Measurements from ENCODE around the gene ISM1. TPM values are rescaled to one million over a fixed set of nuclear protein-coding genes. Genes with fewer than 3 reads are reported as not detected.
A peak's percentile ranks its signal among the peaks of the same experiment; 100 is the strongest.
"Not testable (repeated sequence)": the region's sequence is repeated elsewhere in the genome, so short reads cannot be mapped to it uniquely, and the experiment has no call there.

The ISM1 gene
- total RNA-seq, 2 donors from 2014 or later = not detected

DNA sequence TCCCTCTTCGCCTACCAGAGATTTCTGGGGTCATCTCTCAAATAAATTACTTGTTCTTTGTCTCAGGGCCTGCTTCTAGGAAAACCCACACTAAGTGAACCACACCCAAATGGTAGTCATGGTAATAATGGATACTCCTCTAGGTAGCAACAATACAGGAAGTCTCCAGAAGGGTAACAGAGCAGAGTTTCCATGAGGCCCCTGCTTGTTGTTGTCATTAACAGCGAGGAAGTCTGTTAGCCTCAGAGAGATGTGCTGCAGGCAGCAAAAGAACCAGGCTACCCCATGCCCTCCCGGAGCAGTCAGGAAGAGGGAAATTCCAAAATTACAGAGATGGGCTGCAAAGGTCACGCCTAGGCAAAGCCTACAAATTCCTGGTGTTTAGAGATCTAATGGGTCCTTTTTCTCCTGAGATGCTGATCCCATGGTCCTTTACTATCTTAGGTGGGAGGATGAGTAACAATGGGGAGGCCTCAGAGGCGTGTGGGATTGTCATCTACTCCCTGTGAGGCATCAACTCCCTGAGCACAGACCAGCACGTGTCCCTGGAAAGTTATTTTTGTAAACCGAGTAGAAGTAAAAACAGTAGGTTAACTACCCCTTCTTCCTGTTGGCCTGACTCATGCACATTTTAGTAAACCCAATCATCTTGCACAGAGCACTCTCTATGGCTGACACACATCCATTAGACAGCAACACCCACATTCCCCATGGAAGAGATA lies 10.1 kb downstream of the ISM1 start:
- H3K4me1 Mint-ChIP-seq (ENCODE audit: low read depth in 2 of 2) = peaks cover 17 to 30% of the 10 kb centered on the region in 2 donors
- no peaks in the 10 kb centered on the region for H3K36me3 Mint-ChIP-seq
- peak overlapping the region; percentile 1 for H3K4me3 Mint-ChIP-seq
- ATAC-seq (peak in 1 of 2 donors; percentile 24), DNase-seq (ENCODE audit: low spot score) (no peak)
- peaks cover 2% of the 10 kb centered on the region for H3K9me3 Mint-ChIP-seq
- H3K27me3 Mint-ChIP-seq = peaks cover 8 to 21% of the 10 kb centered on the region in 2 donors
- H3K27ac Mint-ChIP-seq = no peak overlapping the region

DNA sequence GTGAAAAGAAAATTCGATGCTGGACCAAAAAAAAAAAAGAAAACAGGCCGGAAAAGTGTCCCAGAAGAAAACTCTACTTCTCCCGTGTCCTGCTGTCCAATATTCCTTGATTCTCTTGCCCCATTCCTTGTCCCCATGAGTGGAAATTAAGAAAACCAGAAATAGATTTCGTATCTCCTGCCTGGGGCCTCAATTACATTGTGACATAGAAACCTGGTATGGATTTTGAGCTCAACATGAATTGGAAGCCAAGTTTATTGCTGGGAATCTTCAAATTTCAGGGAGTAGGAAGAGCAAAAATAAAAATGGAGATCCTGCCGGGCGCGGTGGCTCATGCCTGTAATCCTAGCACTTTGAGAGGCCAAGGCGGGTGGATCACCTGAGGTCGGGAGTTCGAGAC lies 11.9 kb downstream of the ISM1 start:
- peaks cover 8 to 13% of the 10 kb centered on the region in 2 donors for H3K27me3 Mint-ChIP-seq
- ATAC-seq (no peak), DNase-seq (ENCODE audit: low spot score) (no peak)
- no peak overlapping the region for H3K27ac Mint-ChIP-seq
- H3K4me1 Mint-ChIP-seq (ENCODE audit: low read depth in 2 of 2) = peaks cover 17 to 30% of the 10 kb centered on the region in 2 donors
- H3K9me3 Mint-ChIP-seq = no peaks in the 10 kb centered on the region
- no peaks in the 10 kb centered on the region for H3K36me3 Mint-ChIP-seq
- H3K4me3 Mint-ChIP-seq = no peak overlapping the region

DNA sequence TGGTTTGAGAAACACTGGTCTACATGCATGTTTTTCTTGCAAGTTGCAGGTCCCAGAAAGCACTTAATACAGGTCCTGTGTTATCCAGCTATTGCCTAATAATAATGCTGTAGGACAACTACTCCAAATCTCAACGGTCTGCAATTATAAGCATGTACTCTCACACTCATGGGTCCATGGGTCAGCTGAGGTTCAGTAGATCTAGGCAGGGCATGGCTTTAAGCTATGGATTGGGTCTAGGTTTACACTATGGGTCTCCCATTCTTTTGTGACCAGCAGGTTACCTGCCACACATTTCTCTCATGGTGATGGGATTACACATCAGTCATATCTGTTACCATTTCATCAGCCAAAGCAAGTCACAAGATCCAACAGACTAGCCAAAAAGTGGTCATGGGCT lies 13.9 kb downstream of the ISM1 start:
- no peak for ATAC-seq
- H3K27ac Mint-ChIP-seq = no peak overlapping the region

DNA sequence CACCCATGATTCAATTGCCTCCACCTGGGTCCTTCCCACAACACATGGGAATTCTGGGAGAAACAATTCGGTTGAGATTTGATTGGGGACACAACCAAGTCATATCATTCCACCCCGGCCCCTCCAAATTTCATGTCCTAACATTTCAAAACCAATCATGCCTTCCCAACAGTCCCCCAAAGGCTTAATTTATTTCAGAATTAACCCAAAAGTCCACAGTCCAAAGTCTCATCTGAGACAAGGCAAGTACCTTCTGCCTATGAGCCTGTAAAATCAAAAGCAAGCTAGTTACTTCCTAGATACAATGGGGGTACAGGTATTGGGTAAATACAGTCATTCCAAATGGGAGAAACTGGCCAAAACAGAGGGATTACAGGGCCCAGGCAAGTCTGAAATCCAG lies 15.3 kb downstream of the ISM1 start:
- not testable (repeated sequence) for DNase-seq (ENCODE audit: low spot score); H3K36me3 Mint-ChIP-seq; H3K4me3 Mint-ChIP-seq; H3K4me1 Mint-ChIP-seq (ENCODE audit: low read depth in 2 of 2); H3K9me3 Mint-ChIP-seq; H3K27ac Mint-ChIP-seq; ATAC-seq; H3K27me3 Mint-ChIP-seq

More for the DNA sequence above, 13.9 kb downstream of the ISM1 start:
- peaks cover 7 to 14% of the 10 kb centered on the region in 2 donors for H3K4me1 Mint-ChIP-seq (ENCODE audit: low read depth in 2 of 2)
- no peaks in the 10 kb centered on the region for H3K36me3 Mint-ChIP-seq
- DNase-seq (ENCODE audit: low spot score) = no peak
- H3K27me3 Mint-ChIP-seq = peaks cover 0 to 8% of the 10 kb centered on the region in 2 donors
- H3K4me3 Mint-ChIP-seq = no peak overlapping the region
- H3K9me3 Mint-ChIP-seq = no peaks in the 10 kb centered on the region

DNA sequence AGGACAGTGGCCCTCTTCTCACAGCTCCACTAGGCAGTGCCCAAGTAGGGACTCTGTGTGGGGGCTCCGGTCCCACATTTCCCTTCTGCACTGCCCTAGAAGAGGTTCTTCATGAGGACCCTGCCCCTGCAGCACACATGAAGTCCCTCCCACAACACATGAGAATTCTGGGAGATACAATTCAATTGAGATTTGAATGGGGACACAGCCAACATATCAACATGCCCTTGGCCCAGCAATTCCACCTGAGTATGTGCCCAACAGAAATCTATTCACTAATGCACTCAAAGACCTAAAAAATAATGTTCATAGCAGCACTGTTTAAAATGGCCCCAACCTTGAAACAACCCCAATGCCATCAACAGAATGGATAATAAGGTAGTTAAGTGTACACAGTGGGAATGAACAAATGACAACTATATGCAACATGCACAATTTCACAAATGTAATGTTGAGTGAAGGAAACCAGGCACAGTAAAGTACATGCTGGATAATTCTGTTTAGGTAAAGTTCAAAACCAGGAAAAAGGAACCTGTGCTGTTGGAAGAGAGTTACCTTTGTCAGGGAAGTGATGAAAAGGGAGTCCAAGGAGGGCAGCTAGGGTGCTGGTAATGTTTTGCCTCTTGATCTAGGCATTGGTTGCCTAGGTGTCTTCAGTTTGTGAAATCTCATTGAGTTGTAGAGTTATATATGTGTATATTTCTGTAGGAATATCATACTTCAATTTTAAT lies 16.1 kb downstream of the ISM1 start:
- no peak overlapping the region for H3K4me3 Mint-ChIP-seq
- H3K27me3 Mint-ChIP-seq = peaks cover 0 to 3% of the 10 kb centered on the region in 2 donors
- DNase-seq (ENCODE audit: low spot score) (no peak), ATAC-seq (no peak)
- H3K9me3 Mint-ChIP-seq = no peaks in the 10 kb centered on the region
- H3K4me1 Mint-ChIP-seq (ENCODE audit: low read depth in 2 of 2) = no peaks in the 10 kb centered on the region
- H3K36me3 Mint-ChIP-seq = no peaks in the 10 kb centered on the region
- H3K27ac Mint-ChIP-seq = no peak overlapping the region

DNA sequence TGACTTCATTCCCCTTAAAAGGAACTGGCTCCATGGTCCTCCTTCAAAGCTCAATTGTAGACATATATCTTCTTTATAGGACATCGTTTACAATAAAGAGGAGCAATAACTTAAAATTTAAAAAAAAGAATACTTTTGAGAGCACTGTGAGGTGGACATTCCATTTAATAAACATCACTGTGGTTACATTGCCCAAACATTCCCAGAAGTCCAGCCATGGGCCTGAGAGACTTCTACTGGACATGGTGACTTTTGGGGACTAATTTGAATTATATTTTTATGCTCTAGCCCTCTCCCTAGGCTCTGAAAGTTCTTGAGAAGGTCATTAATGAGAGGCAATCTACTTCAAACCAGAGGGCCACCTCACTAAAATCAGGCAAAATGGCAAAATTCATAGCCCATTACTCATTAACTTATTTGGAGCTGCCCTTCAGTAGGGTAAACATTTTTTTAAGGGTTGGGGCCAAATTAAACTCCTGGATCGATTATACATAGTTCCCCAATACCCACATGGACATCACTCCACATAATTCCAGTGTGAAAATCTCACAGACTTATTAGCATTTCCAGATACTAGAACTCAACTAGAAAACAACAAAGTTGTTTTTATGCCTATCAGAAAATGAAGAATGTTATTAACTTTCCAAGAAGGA lies 17.1 kb downstream of the ISM1 start:
- Mint-ChIP-seq H3K36me3 (no peaks in the 10 kb centered on the region), H3K4me3 (no peak overlapping the region), H3K4me1 (ENCODE audit: low read depth in 2 of 2) (no peaks in the 10 kb centered on the region), H3K9me3 (no peaks in the 10 kb centered on the region), H3K27ac (no peak overlapping the region), H3K27me3 (peaks cover 0 to 3% of the 10 kb centered on the region in 2 donors)
- ATAC-seq (no peak), DNase-seq (ENCODE audit: low spot score) (no peak)

DNA sequence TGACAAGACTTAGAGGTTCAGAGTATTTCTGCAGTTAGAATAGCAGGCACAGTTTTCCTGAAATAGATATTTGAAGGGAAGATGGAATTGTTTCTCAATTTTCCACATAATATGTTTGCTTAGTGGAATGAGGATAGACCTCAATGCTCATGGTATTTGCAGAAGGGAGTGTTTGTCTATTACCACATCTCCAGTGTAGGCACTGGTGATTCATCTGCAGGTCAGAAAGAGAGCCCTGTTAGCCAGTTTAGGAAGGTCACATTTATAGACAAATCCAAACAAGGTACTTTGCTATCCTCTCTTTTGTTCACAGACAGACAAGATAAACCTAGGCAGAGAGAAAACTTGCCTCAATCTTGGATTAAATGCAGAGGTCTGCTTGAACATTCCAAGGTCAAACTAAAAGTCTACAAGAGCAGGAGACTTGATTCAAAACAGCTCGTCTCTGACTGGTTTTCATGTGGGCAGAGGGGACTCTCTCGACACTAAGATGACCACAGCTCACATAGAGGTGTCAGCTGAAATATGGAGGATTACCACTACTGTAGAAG lies 22.8 kb downstream of the ISM1 start:
- Mint-ChIP-seq H3K36me3 (no peaks in the 10 kb centered on the region), H3K27ac (no peak overlapping the region), H3K9me3 (no peaks in the 10 kb centered on the region), H3K27me3 (no peaks in the 10 kb centered on the region), H3K4me1 (ENCODE audit: low read depth in 2 of 2) (peaks cover 11 to 19% of the 10 kb centered on the region in 2 donors), H3K4me3 (no peak overlapping the region)
- DNase-seq (ENCODE audit: low spot score) (no peak), ATAC-seq (no peak)

DNA sequence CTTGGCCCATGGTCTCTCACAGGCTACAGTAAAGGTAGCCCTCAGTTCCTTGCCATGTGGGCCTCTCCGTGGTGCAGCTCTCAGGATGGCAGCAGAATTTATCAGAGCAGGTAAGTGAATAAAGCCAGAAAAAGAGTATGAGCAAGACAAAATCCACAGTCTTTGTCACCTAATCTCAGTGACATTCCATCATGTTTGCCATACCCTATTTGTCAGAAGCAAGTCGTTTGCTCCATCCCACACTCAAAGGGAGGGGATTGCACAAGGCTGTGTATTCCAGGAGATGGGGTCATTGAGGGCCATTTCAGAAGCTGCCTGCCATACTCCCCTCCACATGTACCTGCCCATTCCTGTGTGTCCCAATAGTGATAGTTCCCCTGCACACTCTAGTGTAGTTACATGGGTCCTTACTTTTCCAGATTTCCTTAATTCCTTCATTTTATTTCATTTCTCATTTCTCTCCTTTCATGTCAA lies 24.2 kb downstream of the ISM1 start:
- Mint-ChIP-seq H3K27me3 (no peaks in the 10 kb centered on the region), H3K36me3 (no peaks in the 10 kb centered on the region), H3K4me1 (ENCODE audit: low read depth in 2 of 2) (peaks cover 11 to 19% of the 10 kb centered on the region in 2 donors), H3K9me3 (no peaks in the 10 kb centered on the region), H3K27ac (no peak overlapping the region), H3K4me3 (no peak overlapping the region)
- no peak for ATAC-seq
- DNase-seq (ENCODE audit: low spot score) = no peak

DNA sequence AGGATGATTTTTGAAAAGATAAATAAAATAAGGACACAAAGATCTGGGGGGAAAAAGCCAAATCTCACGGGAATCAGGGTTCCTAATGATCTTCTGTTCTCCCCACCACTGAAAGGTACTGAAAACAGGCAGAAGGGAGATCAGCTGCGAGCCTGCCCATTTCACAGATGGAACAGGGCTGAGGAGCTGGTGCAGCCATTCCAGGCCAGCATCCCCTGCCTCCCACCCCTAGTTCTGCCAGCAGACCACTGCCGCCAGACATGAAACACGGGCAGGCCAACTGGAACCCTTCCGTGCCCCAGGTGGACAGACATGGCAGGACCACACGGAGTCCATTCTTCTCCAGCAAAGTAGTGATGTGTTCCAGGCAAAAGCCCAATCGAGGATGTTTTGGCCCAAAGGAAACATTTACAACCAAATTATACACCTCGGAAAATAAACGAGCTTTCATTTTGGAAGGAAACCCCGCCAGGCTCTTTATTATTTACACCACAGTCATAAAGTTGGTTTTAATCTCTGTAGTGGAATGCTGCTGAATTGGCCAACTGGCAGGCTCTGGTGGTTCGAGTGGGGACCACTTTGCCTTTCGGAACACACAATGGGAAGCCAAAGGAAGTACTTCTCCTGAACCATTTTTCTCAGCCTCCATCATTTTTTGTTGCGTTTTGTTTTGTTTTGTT lies 28.2 kb downstream of the ISM1 start:
- H3K4me1 Mint-ChIP-seq (ENCODE audit: low read depth in 2 of 2) = peaks cover 11 to 19% of the 10 kb centered on the region in 2 donors
- H3K27ac Mint-ChIP-seq = peak overlapping the region in 1 of 2 donors; percentile 40
- H3K4me3 Mint-ChIP-seq = no peak overlapping the region

DNA sequence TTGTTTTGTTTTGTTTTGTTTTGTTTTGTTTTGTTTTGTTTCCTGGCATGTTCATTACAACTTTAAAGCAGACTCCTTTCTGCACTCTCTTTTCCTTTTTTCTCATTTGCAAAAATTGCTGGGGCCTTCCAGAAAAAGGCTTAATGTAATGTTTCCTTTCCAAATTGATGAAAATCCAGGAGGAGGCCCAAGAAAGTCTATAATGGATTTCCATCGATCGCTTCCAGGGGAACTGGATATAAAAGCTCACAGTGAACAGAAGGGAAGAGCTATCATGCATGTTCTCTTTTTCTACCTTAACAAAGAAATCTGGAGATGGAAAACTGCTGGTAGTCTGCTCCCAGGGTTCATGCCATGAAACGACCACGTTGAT lies 28.7 kb downstream of the ISM1 start:
- Mint-ChIP-seq H3K9me3 (no peaks in the 10 kb centered on the region), H3K27ac (no peak overlapping the region), H3K4me3 (no peak overlapping the region), H3K27me3 (no peaks in the 10 kb centered on the region), H3K4me1 (ENCODE audit: low read depth in 2 of 2) (peaks cover 11 to 19% of the 10 kb centered on the region in 2 donors), H3K36me3 (no peaks in the 10 kb centered on the region)
- no peak for DNase-seq (ENCODE audit: low spot score)
- ATAC-seq = no peak

More for the DNA sequence above, 28.2 kb downstream of the ISM1 start:
- no peaks in the 10 kb centered on the region for H3K27me3 Mint-ChIP-seq
- H3K36me3 Mint-ChIP-seq = no peaks in the 10 kb centered on the region
- no peak for DNase-seq (ENCODE audit: low spot score)
- ATAC-seq = no peak
- no peaks in the 10 kb centered on the region for H3K9me3 Mint-ChIP-seq

DNA sequence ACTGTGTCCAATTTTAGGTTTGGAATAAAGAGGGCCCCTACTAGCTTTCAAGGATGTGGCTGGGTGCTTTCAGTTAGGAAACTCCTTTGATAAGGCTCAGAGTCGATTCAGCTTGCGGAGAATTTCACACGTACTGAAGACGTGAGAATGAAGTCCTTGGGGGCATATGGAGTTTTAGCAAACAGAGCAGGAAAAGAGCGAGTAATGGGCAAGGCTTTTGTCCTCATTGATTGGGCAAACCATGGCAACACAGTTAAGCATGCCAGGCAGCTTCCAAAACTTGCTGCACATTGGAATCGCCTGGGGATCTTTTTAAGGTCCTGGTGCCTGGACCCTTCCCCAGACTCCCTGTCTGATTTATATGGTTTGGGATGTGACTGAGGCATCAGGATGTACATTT lies 29.2 kb downstream of the ISM1 start:
- ATAC-seq = no peak

DNA sequence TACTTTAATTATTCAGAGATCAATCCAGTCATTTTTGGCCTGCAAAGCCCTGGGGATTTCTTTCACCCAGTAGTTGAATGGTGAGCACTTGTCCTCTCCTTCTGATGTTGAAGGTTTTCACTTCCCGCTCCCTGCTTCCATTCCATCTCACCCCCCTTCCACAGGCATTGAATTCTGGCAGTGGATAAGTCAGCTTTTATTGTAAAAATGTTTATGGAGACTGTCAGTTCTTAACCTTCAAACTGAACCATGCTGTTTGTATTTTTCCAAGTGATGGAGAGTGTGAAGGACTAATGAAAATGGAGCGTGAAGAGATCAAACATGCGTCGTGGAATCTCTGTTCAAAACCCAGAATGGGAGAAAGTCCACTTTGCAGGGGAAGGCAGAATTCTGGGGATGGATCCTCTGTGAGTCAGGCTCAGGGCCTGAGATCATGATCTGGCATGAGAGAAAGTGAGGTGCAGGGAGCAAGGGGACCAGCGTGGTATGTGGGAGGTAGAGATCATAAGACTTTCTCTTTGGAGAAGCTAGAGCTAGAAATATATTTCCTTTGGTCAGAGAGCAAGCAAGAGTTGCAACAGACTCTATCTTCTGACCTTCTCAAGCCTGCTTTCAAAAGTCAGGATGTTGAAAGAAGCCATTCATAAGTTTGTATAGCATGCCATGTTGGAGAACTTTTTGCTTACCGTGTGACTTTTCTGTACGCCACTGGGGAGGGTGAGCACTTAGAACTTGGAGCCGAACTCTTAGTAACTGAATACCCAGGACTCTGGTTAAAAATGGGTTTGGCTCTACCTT lies 30.2 kb downstream of the ISM1 start:
- Mint-ChIP-seq H3K9me3 (no peaks in the 10 kb centered on the region), H3K27me3 (no peaks in the 10 kb centered on the region), H3K27ac (no peak overlapping the region), H3K4me1 (ENCODE audit: low read depth in 2 of 2) (peaks cover 11 to 19% of the 10 kb centered on the region in 2 donors), H3K4me3 (no peak overlapping the region), H3K36me3 (no peaks in the 10 kb centered on the region)
- ATAC-seq = no peak
- no peak for DNase-seq (ENCODE audit: low spot score)

More for the DNA sequence above, 29.2 kb downstream of the ISM1 start:
- H3K9me3 Mint-ChIP-seq = no peaks in the 10 kb centered on the region
- H3K36me3 Mint-ChIP-seq = no peaks in the 10 kb centered on the region
- H3K4me3 Mint-ChIP-seq = no peak overlapping the region
- peaks cover 11 to 19% of the 10 kb centered on the region in 2 donors for H3K4me1 Mint-ChIP-seq (ENCODE audit: low read depth in 2 of 2)
- DNase-seq (ENCODE audit: low spot score) = no peak
- H3K27me3 Mint-ChIP-seq = no peaks in the 10 kb centered on the region
- no peak overlapping the region for H3K27ac Mint-ChIP-seq

DNA sequence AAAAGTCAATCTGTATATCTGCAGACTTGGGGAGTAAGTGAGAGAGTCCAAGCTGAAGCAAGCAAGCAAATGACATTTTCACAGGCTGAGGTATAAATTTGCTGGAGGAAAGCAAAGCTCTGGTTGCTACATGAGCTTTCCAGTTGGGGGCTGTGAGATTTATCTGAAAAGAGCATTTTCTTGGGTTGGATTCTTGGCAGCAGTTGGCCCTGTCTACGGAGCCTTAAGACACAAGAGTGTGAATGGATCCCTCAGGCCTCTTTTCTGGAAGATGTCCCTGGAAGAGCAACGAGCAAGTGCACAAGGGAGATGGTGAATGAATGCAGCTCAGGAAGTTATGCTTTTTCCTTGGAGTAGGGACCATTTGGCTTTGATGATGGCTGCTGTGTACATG lies 30.8 kb downstream of the ISM1 start:
- no peaks in the 10 kb centered on the region for H3K27me3 Mint-ChIP-seq
- no peaks in the 10 kb centered on the region for H3K9me3 Mint-ChIP-seq
- H3K4me1 Mint-ChIP-seq (ENCODE audit: low read depth in 2 of 2) = peaks cover 11 to 18% of the 10 kb centered on the region in 2 donors
- ATAC-seq = no peak
- no peak overlapping the region for H3K4me3 Mint-ChIP-seq
- H3K27ac Mint-ChIP-seq = no peak overlapping the region
- no peaks in the 10 kb centered on the region for H3K36me3 Mint-ChIP-seq
- DNase-seq (ENCODE audit: low spot score) = no peak

Data from natural killer cell treated with Interleukin-12 subunit alpha and Interleukin-12 subunit beta and Interleukin-15 and Interleukin-18, amount 100 ng/mL, for 72 hours (primary cell).